Measurements from ENCODE around the gene RALGAPA1. TPM values are rescaled to one million over a fixed set of nuclear protein-coding genes. Genes with fewer than 3 reads are reported as not detected.

The RALGAPA1 gene
- polyA plus RNA-seq, 1 donor from 2014 or later: 73.3 TPM

GRCh38 chr14:35835208-35835982 is 26.3 kb upstream of the RALGAPA1 start (continued):
- TF ChIP-seq TAF1 (IDR thresholded peaks at IDR 0.05; ENCODE audit: low read depth): no peak

GRCh38 chr14:35829449-35829848 is 20.4 kb upstream of the RALGAPA1 start:
- H3K9ac ChIP-seq (ENCODE audit: low read length): no peak overlapping the region
- H3K9me2 ChIP-seq (ENCODE audit: insufficient read depth, low read length): no peaks in the 10 kb centered on the region
- no peaks in the 10 kb centered on the region for H3K9me3 ChIP-seq (ENCODE audit: low read length)
- peaks cover 6% of the 10 kb centered on the region for H3K36me3 ChIP-seq (ENCODE audit: insufficient read depth, low read length)
- no peak overlapping the region for H3K4me2 ChIP-seq (ENCODE audit: low read length)
- no peak overlapping the region for H3K27ac ChIP-seq (ENCODE audit: low read length)
- no peaks in the 10 kb centered on the region for H3F3A ChIP-seq (ENCODE audit: insufficient read depth, low read length, poor library complexity, severe bottlenecking)
- no peaks in the 10 kb centered on the region for H3K27me3 ChIP-seq (ENCODE audit: insufficient read depth, low read depth, low read length)
- no peaks in the 10 kb centered on the region for H4K20me1 ChIP-seq (ENCODE audit: insufficient read depth)
- no peak for TF ChIP-seq MXI1 (conservative IDR thresholded peaks at IDR 0.05; ENCODE audit: poor library complexity, severe bottlenecking)
- TF ChIP-seq TAF1 (IDR thresholded peaks at IDR 0.05; ENCODE audit: low read depth): no peak
- TF ChIP-seq EP300 (conservative IDR thresholded peaks at IDR 0.05; ENCODE audit: poor library complexity, severe bottlenecking): no peak
- no peak for TF ChIP-seq SMC3 (conservative IDR thresholded peaks at IDR 0.05; ENCODE audit: poor library complexity)
- no peak for TF ChIP-seq CTCF (IDR thresholded peaks at IDR 0.05; ENCODE audit: poor library complexity, severe bottlenecking)
- TF ChIP-seq EZH2 (IDR thresholded peaks at IDR 0.05; ENCODE audit: borderline replicate concordance, insufficient read depth, low read length, poor library complexity, severe bottlenecking): no peak
- no peak for TF ChIP-seq REST (IDR thresholded peaks at IDR 0.05; ENCODE audit: borderline replicate concordance)
- no peak for TF ChIP-seq RAD21 (conservative IDR thresholded peaks at IDR 0.05)
- no peak for TF ChIP-seq POLR2AphosphoS5 (IDR thresholded peaks at IDR 0.05)
- H2AFZ ChIP-seq (ENCODE audit: low read depth, low read length): no peak overlapping the region
- H3K79me2 ChIP-seq (replicated peaks; ENCODE audit: insufficient read depth, low read length): peaks cover 7% of the 10 kb centered on the region
- H3K4me3 ChIP-seq (ENCODE audit: low read length): no peak overlapping the region

GRCh38 chr14:35827678-35828472 is 18.8 kb upstream of the RALGAPA1 start:
- H3F3A ChIP-seq (ENCODE audit: insufficient read depth, low read length, poor library complexity, severe bottlenecking): no peaks in the 10 kb centered on the region
- peaks cover 7% of the 10 kb centered on the region for H3K79me2 ChIP-seq (replicated peaks; ENCODE audit: insufficient read depth, low read length)
- H3K4me3 ChIP-seq (ENCODE audit: low read length): peak overlapping the region; percentile 99
- peak overlapping the region; percentile 46 for H3K4me2 ChIP-seq (ENCODE audit: low read length)
- no peak overlapping the region for H3K9ac ChIP-seq (ENCODE audit: low read length)
- no peak overlapping the region for H3K27ac ChIP-seq (ENCODE audit: low read length)
- no peaks in the 10 kb centered on the region for H3K27me3 ChIP-seq (ENCODE audit: insufficient read depth, low read depth, low read length)
- no peaks in the 10 kb centered on the region for H4K20me1 ChIP-seq (ENCODE audit: insufficient read depth)
- no peaks in the 10 kb centered on the region for H3K9me3 ChIP-seq (ENCODE audit: low read length)
- no peak overlapping the region for H2AFZ ChIP-seq (ENCODE audit: low read depth, low read length)
- H3K9me2 ChIP-seq (ENCODE audit: insufficient read depth, low read length): no peaks in the 10 kb centered on the region
- TF ChIP-seq SMC3 (conservative IDR thresholded peaks at IDR 0.05; ENCODE audit: poor library complexity) (no peak), RAD21 (conservative IDR thresholded peaks at IDR 0.05) (no peak), EZH2 (IDR thresholded peaks at IDR 0.05; ENCODE audit: borderline replicate concordance, insufficient read depth, low read length, poor library complexity, severe bottlenecking) (no peak), TAF1 (IDR thresholded peaks at IDR 0.05; ENCODE audit: low read depth) (no peak), CTCF (IDR thresholded peaks at IDR 0.05; ENCODE audit: poor library complexity, severe bottlenecking) (no peak), REST (IDR thresholded peaks at IDR 0.05; ENCODE audit: borderline replicate concordance) (no peak), EP300 (conservative IDR thresholded peaks at IDR 0.05; ENCODE audit: poor library complexity, severe bottlenecking) (no peak), MXI1 (conservative IDR thresholded peaks at IDR 0.05; ENCODE audit: poor library complexity, severe bottlenecking) (no peak), POLR2AphosphoS5 (IDR thresholded peaks at IDR 0.05) (no peak)
- no peaks in the 10 kb centered on the region for H3K36me3 ChIP-seq (ENCODE audit: insufficient read depth, low read length)

All from neural cell (in vitro differentiated cells).